Loucy (cell line): Measurements from ENCODE around the gene KIF12.

ENCODE experiments used
- H2AFZ ChIP-seq: fragments of 200-600 bp; sonication (generic); 2 replicates; pipeline ENCODE4 v1.6.0; 2016; ENCODE audit warnings: antibody characterized with exemption, mild to moderate bottlenecking, low read length, moderate library complexity
- H3F3A ChIP-seq: fragments of 200-600 bp; 2 replicates; pipeline ENCODE4 v1.6.0; 2016; ENCODE audit warnings: antibody characterized with exemption, low read depth, mild to moderate bottlenecking
- H3K27me3 ChIP-seq: fragments of 200-600 bp; sonication (generic); 2 replicates; pipeline ENCODE4 v1.6.1; 2014; ENCODE audit warnings: low read length, mild to moderate bottlenecking; ENCODE audit not compliant: insufficient read depth, poor library complexity, severe bottlenecking
- H3K36me3 ChIP-seq: fragments of 200-600 bp; sonication (generic); 2 replicates; pipeline ENCODE4 v1.6.1; 2016; ENCODE audit warnings: low read length; ENCODE audit not compliant: insufficient read depth
- H3K4me1 ChIP-seq: fragments of 200-600 bp; sonication (generic); 2 replicates; pipeline ENCODE4 v1.5.1; 2014; ENCODE audit warnings: low read length, mild to moderate bottlenecking; ENCODE audit not compliant: insufficient read depth, poor library complexity, severe bottlenecking
- H3K4me2 ChIP-seq: fragments of 200-600 bp; sonication (generic); 2 replicates; pipeline ENCODE4 v1.6.0; 2014; ENCODE audit warnings: antibody characterized with exemption, low read length, low read depth, mild to moderate bottlenecking; ENCODE audit not compliant: poor library complexity, severe bottlenecking
- H3K4me3 ChIP-seq: fragments of 200-600 bp; sonication (generic); 2 replicates; pipeline ENCODE4 v1.5.1; 2014; ENCODE audit warnings: low read length, mild to moderate bottlenecking, mixed read lengths; ENCODE audit not compliant: poor library complexity, severe bottlenecking
- H3K79me2 ChIP-seq: fragments of 200-600 bp; sonication (generic); 2 replicates; pipeline ENCODE4 v1.6.1; 2014; ENCODE audit warnings: low read length; ENCODE audit not compliant: insufficient read depth
- H3K9ac ChIP-seq: fragments of 200-600 bp; sonication (generic); 2 replicates; pipeline ENCODE4 v1.6.0; 2014; ENCODE audit warnings: mild to moderate bottlenecking, low read depth, low read length, moderate library complexity; ENCODE audit not compliant: poor library complexity, severe bottlenecking
- H3K9me2 ChIP-seq: fragments of 200-600 bp; sonication (generic); replicated peaks from 2 replicates; pipeline ENCODE4 v1.6.1; 2016; ENCODE audit warnings: low read depth, low read length, mixed read lengths
- H3K9me3 ChIP-seq: fragments of 200-600 bp; sonication (generic); 2 replicates; pipeline ENCODE4 v1.6.1; 2014; ENCODE audit warnings: mild to moderate bottlenecking, antibody characterized with exemption, low read length, low read depth; ENCODE audit not compliant: insufficient read depth
- H4K20me1 ChIP-seq: fragments of 200-600 bp; sonication (generic); 2 replicates; pipeline ENCODE4 v1.6.0; 2014; ENCODE audit warnings: antibody characterized with exemption, low read length, mild to moderate bottlenecking; ENCODE audit not compliant: insufficient read depth, poor library complexity, severe bottlenecking
- EZH2phosphoT487 ChIP-seq: fragments of 200-600 bp; IDR thresholded peaks from 2 replicates; pipeline ENCODE4 v1.6.1; 2018; ENCODE audit warnings: antibody characterized with exemption, mild to moderate bottlenecking, moderate library complexity, borderline replicate concordance
- TF ChIP-seq, protein P1 (sequence below): fragments of 200-600 bp; sonication (generic); conservative IDR thresholded peaks from 2 replicates; pipeline ENCODE4 v1.5.1; 2014; ENCODE audit warnings: mild to moderate bottlenecking, antibody characterized with exemption, low read length

The KIF12 gene

GRCh38 chr9:114088571-114089170 lies 10.4 kb downstream of the KIF12 start:
- Histone ChIP-seq H3K79me2 (no peaks in the 10 kb centered on the region), H3K9me2 (no peaks in the 10 kb centered on the region), H3F3A (no peaks in the 10 kb centered on the region), H4K20me1 (no peaks in the 10 kb centered on the region), H3K9me3 (no peaks in the 10 kb centered on the region), H3K4me2 (no peak overlapping the region), H3K27me3 (no peaks in the 10 kb centered on the region), H3K36me3 (no peaks in the 10 kb centered on the region), H3K9ac (no peak overlapping the region), H3K4me1 (no peaks in the 10 kb centered on the region), H3K4me3 (no peak overlapping the region), H2AFZ (no peak overlapping the region)
- no peak for TF ChIP-seq EZH2phosphoT487
- TF ChIP-seq, protein P1, sequence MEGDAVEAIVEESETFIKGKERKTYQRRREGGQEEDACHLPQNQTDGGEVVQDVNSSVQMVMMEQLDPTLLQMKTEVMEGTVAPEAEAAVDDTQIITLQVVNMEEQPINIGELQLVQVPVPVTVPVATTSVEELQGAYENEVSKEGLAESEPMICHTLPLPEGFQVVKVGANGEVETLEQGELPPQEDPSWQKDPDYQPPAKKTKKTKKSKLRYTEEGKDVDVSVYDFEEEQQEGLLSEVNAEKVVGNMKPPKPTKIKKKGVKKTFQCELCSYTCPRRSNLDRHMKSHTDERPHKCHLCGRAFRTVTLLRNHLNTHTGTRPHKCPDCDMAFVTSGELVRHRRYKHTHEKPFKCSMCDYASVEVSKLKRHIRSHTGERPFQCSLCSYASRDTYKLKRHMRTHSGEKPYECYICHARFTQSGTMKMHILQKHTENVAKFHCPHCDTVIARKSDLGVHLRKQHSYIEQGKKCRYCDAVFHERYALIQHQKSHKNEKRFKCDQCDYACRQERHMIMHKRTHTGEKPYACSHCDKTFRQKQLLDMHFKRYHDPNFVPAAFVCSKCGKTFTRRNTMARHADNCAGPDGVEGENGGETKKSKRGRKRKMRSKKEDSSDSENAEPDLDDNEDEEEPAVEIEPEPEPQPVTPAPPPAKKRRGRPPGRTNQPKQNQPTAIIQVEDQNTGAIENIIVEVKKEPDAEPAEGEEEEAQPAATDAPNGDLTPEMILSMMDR = no peak

GRCh38 chr9:114087721-114088120 lies 11.4 kb downstream of the KIF12 start:
- Histone ChIP-seq H3K79me2 (no peaks in the 10 kb centered on the region), H3K9ac (no peak overlapping the region), H3F3A (no peaks in the 10 kb centered on the region), H3K9me2 (no peaks in the 10 kb centered on the region), H3K4me3 (no peak overlapping the region), H2AFZ (no peak overlapping the region), H3K36me3 (no peaks in the 10 kb centered on the region), H3K4me2 (no peak overlapping the region), H3K27me3 (no peaks in the 10 kb centered on the region), H4K20me1 (no peaks in the 10 kb centered on the region), H3K4me1 (no peaks in the 10 kb centered on the region), H3K9me3 (no peaks in the 10 kb centered on the region)
- no peak for TF ChIP-seq EZH2phosphoT487
- TF ChIP-seq, protein P1 = no peak

GRCh38 chr9:114086607-114087006 lies 12.5 kb downstream of the KIF12 start:
- Histone ChIP-seq H2AFZ (no peak overlapping the region), H3K9me3 (no peaks in the 10 kb centered on the region), H3K4me3 (no peak overlapping the region), H3K4me2 (no peak overlapping the region), H3K9me2 (no peaks in the 10 kb centered on the region), H3F3A (no peaks in the 10 kb centered on the region), H3K4me1 (no peaks in the 10 kb centered on the region), H4K20me1 (no peaks in the 10 kb centered on the region), H3K79me2 (no peaks in the 10 kb centered on the region), H3K36me3 (no peaks in the 10 kb centered on the region), H3K9ac (no peak overlapping the region), H3K27me3 (no peaks in the 10 kb centered on the region)
- no peak for TF ChIP-seq EZH2phosphoT487
- TF ChIP-seq, protein P1 = no peak
